WTC11 (cell line): ENCODE measurements around the gene THBS3. TPM values are rescaled to one million over a fixed set of nuclear protein-coding genes. Genes with fewer than 3 reads are reported as not detected.

Source experiments
- ATAC-seq: fragments of 200-7000 bp; cut with Tn5 transposase; 2 replicates; pipeline ENCODE4 v1.10.0; 2021; ENCODE audit warnings: mild to moderate bottlenecking, moderate library complexity
- CTCF ChIA-PET: fragments of 300-600 bp; sonication (Branson Sonifier 250); formaldehyde crosslinking; loops from one replicate; lab custom pipeline; 2021; ENCODE audit warnings: antibody characterized with exemption; lab: Charles Lee
- POLR2A ChIA-PET: fragments of 350-600 bp; sonication (Branson Sonifier 250); formaldehyde crosslinking; loops from one replicate; lab custom pipeline; 2021; ENCODE audit warnings: antibody characterized with exemption; lab: Charles Lee
- DNase-seq: peaks from one replicate; pipeline ENCODE4 v3.0.0; 2021; ENCODE audit warnings: low spot score
- H3K27ac Mint-ChIP-seq: 2 replicates; pipeline ENCODE4 v1.8.0; 2021; ENCODE audit warnings: mixed read lengths
- H3K27me3 Mint-ChIP-seq: 2 replicates; pipeline ENCODE4 v1.8.0; 2021; ENCODE audit warnings: low read depth, mild to moderate bottlenecking, moderate library complexity, mixed read lengths
- H3K36me3 Mint-ChIP-seq: 2 replicates; pipeline ENCODE4 v1.8.0; 2021; ENCODE audit warnings: mixed read lengths
- H3K4me1 Mint-ChIP-seq: 2 replicates; pipeline ENCODE4 v1.8.0; 2022; ENCODE audit warnings: mixed read lengths
- H3K4me3 Mint-ChIP-seq: 2 replicates; pipeline ENCODE4 v1.8.0; 2021; ENCODE audit warnings: mild to moderate bottlenecking, moderate library complexity, mixed read lengths
- H3K9me3 Mint-ChIP-seq: 2 replicates; pipeline ENCODE4 v1.8.0; 2021; ENCODE audit warnings: mixed read lengths
- CDX4 ChIP-seq: fragments of 250-450 bp; sonication (Bioruptor Pico); IDR thresholded peaks from 2 replicates; pipeline ENCODE4 v1.9.0; 2021; ENCODE audit warnings: moderate library complexity, mild to moderate bottlenecking, inconsistent platforms, borderline replicate concordance
- E2F5 ChIP-seq: sonication (generic); formaldehyde crosslinking; IDR thresholded peaks from 2 replicates; pipeline ENCODE4 v1.8.1; 2022; ENCODE audit warnings: mild to moderate bottlenecking, moderate library complexity, missing genetic modification reagents
- ELF4 ChIP-seq: sonication (generic); formaldehyde crosslinking; IDR thresholded peaks from 2 replicates; pipeline ENCODE4 v1.8.1; 2022; ENCODE audit warnings: low read depth, mild to moderate bottlenecking, moderate library complexity, missing genetic modification reagents
- ERG ChIP-seq: fragments of 250-450 bp; sonication (Bioruptor Pico); IDR thresholded peaks from 2 replicates; pipeline ENCODE4 v1.8.0; 2021; ENCODE audit warnings: mild to moderate bottlenecking
- GRHL2 ChIP-seq: fragments of 250-450 bp; sonication (Bioruptor Pico); IDR thresholded peaks from 2 replicates; pipeline ENCODE4 v1.8.0; 2022; ENCODE audit warnings: mild to moderate bottlenecking, moderate library complexity; ENCODE audit not compliant: insufficient replicate concordance, severe bottlenecking
- MAX ChIP-seq: sonication (generic); formaldehyde crosslinking; IDR thresholded peaks from 2 replicates; pipeline ENCODE4 v1.8.0; 2022; ENCODE audit warnings: mild to moderate bottlenecking, missing genetic modification reagents
- NFE2L1 ChIP-seq: sonication (generic); formaldehyde crosslinking; IDR thresholded peaks from 2 replicates; pipeline ENCODE4 v1.8.1; 2023; ENCODE audit warnings: missing genetic modification reagents
- RELA ChIP-seq: sonication (generic); formaldehyde crosslinking; IDR thresholded peaks from 2 replicates; pipeline ENCODE4 v1.8.1; 2022; ENCODE audit warnings: missing genetic modification reagents, mild to moderate bottlenecking, borderline replicate concordance
- SMAD4 ChIP-seq: sonication (generic); formaldehyde crosslinking; IDR thresholded peaks from 2 replicates; pipeline ENCODE4 v1.8.0; 2022; ENCODE audit warnings: mild to moderate bottlenecking, missing genetic modification reagents
- USF2 ChIP-seq: sonication (generic); formaldehyde crosslinking; IDR thresholded peaks from 2 replicates; pipeline ENCODE4 v1.8.1; 2023; ENCODE audit warnings: mild to moderate bottlenecking, missing genetic modification reagents, moderate library complexity
- ZNF281 ChIP-seq: sonication (generic); formaldehyde crosslinking; IDR thresholded peaks from 2 replicates; pipeline ENCODE4 v1.8.0; 2023; ENCODE audit warnings: mild to moderate bottlenecking, missing genetic modification reagents
- ZNF425 ChIP-seq: fragments of 250-450 bp; sonication (Bioruptor Pico); conservative IDR thresholded peaks from 2 replicates; pipeline ENCODE4 v1.9.0; 2021; ENCODE audit warnings: mild to moderate bottlenecking
- total RNA-seq: library from RNA; stranded (reverse); gene quantifications from 3 replicates; pipeline ENCODE4 v1.2.3, GENCODE V29; 2021

Gene THBS3
- total RNA-seq, 1 experiment from 2014 or later: 5.3 TPM

- TF ChIP-seq NFE2L1: no peak
- no peak for TF ChIP-seq CDX4 (CRISPR knock-in tag)
Observed at GRCh38 chr1:155200920-155201319, 6.8 kb downstream of the THBS3 start (continued).

GRCh38 chr1:155199792-155200191 is 7.9 kb downstream of the THBS3 start:
- Mint-ChIP-seq H3K27ac (no peak overlapping the region), H3K4me3 (no peak overlapping the region), H3K4me1 (peaks cover 22% of the 10 kb centered on the region), H3K36me3 (peaks cover 71% of the 10 kb centered on the region), H3K27me3 (peaks cover 2% of the 10 kb centered on the region), H3K9me3 (no peaks in the 10 kb centered on the region)
- ATAC-seq: no peak
- POLR2A ChIA-PET: no interaction called here
- DNase-seq: no peak
- CTCF ChIA-PET: no interaction called here
- TF ChIP-seq ZNF425 (CRISPR knock-in tag) (no peak), ZNF281 (CRISPR knock-in tag) (no peak), RELA (CRISPR knock-in tag) (no peak)

- Mint-ChIP-seq H3K27ac (peak overlapping the region; percentile 65; the same call in 1 of the 2 replicates), H3K36me3 (peaks cover 68% of the 10 kb centered on the region)
Observed at GRCh38 chr1:155198547-155198906, 9.2 kb downstream of the THBS3 start.

More at GRCh38 chr1:155198547-155198906, 9.2 kb downstream of the THBS3 start:
- no peak for TF ChIP-seq GRHL2 (CRISPR knock-in tag)
- TF ChIP-seq ERG (CRISPR knock-in tag): no peak
- TF ChIP-seq SMAD4 (CRISPR knock-in tag): no peak
- no peak for TF ChIP-seq USF2 (CRISPR knock-in tag)
- no peak for TF ChIP-seq E2F5 (CRISPR knock-in tag)
- TF ChIP-seq MAX: no peak
- no peak for TF ChIP-seq ELF4 (CRISPR knock-in tag)
- ChIA-PET CTCF (interaction anchor here (0.7 to 1.8 kb wide), 2 partner anchors 8 to 53 kb away, joined by 3 to 6 read pairs; no protein-coding TSS in a partner anchor), POLR2A (interaction anchor here (0.7 kb wide), 1 partner anchor 808 kb away, joined by 3 read pairs; no protein-coding TSS in a partner anchor)
- DNase-seq: no peak
- Mint-ChIP-seq H3K4me1 (peaks cover 26% of the 10 kb centered on the region), H3K27me3 (peaks cover 2% of the 10 kb centered on the region), H3K4me3 (no peak overlapping the region), H3K9me3 (no peaks in the 10 kb centered on the region)
- ATAC-seq: no peak
